Activated CD8-positive, alpha-beta memory T cell treated with anti-CD3 and anti-CD28 coated beads for 4 hours (primary cell): ENCODE measurements around the gene LRR1.
"Not testable (repeated sequence)": the region's sequence is repeated elsewhere in the genome, so short reads cannot be mapped to it uniquely, and the experiment has no call there.

ENCODE experiments used
- DNase-seq, 2 donors: peaks; one replicate each; pipeline ENCODE4 v3.0.0-alpha.2; 2020; ENCODE audit warnings: low read depth in 2 of 2

Gene LRR1

GRCh38 chr14:49598485-49599300 is at the start of gene LRR1:
TSS of gene LRR1 (plus strand) at chr14:49598940. CDS start at chr14:49599021, 81 bp downstream.
- peak; percentile 63 to 71 for DNase-seq

DNA sequence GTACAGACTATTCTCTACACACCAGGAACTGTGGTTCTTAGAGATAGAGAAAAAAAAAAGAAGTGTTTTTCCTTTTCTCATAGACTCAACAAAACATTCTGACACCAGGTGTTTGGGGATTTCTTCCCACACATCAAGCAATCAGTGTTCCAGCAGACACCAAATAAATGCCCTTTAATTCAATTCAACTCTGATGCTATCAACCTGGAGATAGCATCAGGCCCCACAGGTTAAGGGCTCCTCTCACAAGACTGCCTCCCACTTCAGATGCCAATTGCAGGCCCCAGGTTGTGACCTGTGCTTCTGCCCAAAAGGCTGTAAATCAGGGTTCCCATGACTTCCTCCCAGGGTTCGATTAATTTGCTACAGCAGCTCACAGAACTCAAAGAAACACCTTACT is 49.3 kb upstream of the LRR1 start:
- DNase-seq, result no peak

DNA sequence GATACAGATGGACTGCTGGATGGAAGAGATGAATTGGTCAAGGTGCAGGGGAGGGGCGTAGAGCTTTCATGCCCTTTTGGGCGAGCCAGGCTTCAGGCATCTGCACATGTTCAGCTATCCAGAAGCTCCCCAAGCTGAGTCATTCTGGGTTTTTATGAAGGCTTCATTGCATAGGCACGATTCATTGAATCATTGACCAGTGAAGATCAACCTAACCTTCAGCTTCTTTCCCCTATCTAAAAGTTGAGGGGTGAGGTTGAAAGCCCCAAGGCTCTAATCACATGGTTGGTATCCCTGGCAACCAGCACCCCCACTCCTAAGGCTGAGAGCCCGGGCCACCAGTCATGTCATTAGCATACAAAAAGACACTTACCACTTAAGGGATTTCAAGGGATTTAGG is 48.9 kb upstream of the LRR1 start:
- no peak for DNase-seq

DNA sequence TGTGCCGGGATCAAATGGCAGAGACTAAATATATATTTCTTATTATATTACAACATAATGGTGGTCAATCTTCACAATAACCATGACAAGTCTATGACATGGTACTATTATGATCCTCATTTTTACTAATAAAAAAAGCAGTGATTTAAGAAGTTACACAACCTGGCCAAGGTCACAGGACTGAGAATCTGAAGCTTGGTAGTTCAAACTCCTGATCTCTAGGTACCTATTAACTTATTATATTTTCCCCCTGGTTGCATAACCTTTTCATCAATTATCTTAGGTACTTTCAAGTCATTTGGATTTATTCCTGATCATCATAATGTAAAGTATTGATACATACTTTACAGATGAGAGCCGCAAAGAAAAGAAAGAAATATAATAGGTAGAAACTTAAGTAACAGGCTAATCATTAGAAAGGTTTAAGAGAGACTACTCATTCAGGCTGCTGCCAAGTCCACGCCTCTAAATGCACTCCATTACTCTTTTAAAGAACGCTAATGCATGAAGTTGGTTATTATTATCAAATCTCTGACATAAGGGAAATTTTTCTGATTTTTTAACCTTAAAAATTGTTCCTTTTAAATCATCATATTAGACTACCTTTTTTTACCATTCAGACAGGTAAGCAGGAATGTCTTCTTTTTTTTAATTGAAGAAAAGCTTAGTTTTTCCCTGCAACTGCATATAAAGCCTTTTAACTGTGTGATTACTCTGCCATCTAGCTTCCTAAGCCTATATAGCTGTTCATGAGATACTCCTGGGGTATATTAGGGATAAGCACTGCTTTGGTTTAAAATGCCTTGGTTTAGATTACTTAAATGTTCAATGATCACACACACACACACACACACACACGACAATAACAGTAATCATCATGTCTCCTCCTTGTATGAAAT is 48.2 kb upstream of the LRR1 start:
- DNase-seq, result no peak

- no peak for DNase-seq
These were observed 47.2 kb upstream of the LRR1 start for GRCh38 chr14:49551569-49551968.

DNA sequence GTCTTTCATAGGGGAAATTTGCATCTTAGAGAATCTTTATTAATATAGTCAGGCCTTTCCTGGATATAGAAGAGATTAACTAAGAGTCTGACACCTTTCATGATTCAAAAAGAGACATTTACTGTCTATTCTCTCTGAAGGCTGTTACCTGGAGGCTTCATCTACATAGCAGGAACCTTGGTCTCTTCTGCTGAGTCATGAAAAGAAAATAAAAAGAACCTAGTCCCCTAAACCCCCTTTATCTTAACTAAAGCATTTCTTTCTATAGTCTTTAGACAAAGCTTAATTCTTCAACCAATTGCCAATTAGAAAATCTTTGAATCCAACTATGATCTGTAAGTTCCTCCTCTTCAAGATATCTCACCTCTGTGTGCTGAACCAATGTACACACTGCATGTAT is 45.6 kb upstream of the LRR1 start:
- no peak for DNase-seq

DNA sequence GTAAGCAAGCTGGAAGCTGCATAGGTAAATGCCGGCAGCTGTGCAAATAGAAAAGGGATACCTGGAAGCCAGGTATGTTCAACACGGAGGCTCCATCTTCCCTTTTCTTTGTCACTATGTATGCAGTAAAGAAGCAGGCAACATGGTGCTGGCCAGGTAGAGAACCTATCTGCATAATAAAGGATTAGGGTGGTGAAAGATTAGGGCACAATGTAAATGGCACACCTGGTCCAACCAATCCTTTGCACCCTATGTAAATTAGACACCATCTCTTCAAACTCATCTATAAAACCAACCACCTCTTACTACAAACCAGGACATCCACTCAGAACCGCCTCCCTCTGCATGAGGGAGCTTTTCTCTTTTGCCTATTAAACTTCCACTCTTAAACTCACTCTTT is 44.8 kb upstream of the LRR1 start:
- DNase-seq, result no peak

GRCh38 chr14:49559979-49560768 is 38.6 kb upstream of the LRR1 start:
- no peak for DNase-seq

DNA sequence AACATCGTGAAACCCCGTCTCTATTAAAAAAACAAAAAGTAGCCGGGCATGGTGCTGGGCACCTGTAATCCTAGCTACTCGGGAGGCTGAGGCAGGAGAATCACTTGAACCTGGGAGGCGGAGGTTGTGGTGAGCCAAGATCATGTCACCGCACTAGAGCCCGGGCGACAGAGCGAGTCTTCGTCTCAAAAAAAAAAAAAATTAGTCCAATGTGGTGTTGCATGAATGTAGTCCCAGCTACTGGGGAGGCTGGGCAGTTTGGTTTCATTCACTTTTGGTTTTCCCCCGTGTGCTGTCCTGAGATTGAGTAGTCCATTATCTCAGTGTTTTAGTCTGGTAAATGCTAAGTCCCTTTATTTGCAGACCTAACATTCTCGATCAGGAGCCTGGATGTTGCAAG is 32.0 kb upstream of the LRR1 start:
- DNase-seq, result no peak

GRCh38 chr14:49569281-49569680 is 29.5 kb upstream of the LRR1 start:
- no peak for DNase-seq

DNA sequence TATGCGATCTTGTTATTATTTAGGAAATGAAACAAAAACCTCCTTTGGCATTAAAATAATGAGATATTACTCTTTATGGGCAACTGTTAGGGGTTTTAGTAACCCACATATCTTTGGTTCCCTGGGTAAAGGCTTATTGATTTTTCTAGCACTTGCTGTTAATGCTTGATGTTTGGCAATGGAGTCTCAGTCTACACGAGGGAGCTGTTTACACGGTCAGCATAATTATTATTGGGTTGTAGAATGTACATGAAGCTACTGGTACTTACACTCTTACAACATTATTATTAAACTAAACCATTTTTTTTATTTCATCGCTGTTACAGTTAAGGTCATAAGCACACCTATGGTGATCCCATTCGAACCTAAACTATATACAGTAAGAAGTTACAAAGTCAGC is 24.7 kb upstream of the LRR1 start:
- DNase-seq, result no peak

DNA sequence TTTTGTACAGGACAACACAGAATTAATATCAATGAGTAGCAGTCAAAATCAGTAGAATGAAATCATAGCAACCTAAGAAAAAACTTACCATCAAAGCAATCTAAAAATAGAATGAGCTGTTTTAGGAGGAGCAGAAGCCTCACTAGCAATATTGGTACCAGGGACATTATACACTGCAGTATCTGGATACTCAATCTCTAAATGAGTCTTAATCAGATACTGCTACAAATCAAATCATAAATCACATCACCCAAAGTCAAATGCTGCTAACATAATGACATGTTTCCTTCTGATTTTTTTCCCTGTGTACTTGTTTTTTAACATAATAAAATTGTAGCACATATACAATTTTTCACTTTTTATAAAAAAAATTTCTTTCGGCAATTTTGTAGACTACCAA is 20.6 kb upstream of the LRR1 start:
- DNase-seq, result no peak

GRCh38 chr14:49579841-49580240 is 18.9 kb upstream of the LRR1 start:
- no peak for DNase-seq

- DNase-seq, result no peak
These were observed 17.3 kb upstream of the LRR1 start for GRCh38 chr14:49581209-49582112.

DNA sequence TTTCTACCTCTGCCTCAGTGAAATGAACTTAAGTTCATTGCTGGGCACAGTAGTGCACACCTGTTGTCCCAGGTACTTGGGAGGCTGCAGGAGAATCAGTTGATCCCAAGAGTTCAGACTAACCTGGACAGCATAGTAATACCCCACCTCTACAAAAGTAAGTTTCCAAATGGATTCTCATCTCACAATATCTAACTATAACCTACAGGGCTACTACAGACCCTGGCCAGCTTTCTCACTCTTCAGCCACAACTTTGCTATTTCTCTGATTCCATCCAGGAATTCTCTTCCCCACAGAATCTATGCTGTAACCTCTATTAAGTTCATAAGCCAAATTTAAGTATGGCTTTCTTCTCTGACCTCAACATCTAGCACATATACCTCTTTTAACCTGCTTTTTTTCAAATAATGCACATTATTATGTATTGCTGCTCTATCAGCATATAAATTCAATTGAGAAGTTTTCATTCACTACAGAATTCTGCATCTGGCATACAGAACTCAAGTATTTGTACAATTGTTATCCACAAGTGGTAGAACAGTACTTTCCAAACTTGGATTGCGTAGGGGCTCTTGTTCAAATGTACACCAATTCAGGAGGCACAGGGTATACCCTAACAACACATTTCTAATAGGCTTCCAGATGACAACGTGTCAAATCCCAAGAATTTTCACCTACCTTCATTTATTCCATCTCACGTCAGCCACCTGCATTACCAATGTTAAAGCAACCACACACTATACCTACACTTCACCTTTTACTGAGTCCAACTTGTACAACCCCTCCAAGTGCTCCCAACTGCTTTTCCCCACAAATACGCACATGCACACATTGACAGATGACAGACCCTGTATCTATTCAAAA is 16.4 kb upstream of the LRR1 start:
- DNase-seq, result no peak

GRCh38 chr14:49583629-49584028 is 15.1 kb upstream of the LRR1 start:
- no peak for DNase-seq

DNA sequence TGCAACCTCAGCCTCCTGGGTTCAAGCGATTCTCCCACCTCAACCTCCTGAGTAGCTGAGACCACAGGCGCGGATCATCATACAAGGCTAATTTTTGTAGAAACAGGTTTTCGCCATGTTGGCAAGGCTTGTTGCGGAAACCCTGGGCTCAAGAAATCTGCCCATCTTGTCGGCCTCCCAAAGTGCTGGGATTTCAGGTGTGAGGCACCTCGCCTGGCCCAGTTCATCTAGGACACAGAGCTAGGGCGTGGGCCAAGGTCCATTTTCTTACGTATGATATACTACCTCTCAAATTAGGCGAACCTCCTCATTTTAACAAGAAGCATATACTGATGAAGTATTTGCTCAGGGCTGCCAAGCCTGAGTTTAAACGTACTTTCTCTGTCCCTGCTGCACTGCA is 14.7 kb upstream of the LRR1 start:
- no peak for DNase-seq

GRCh38 chr14:49584981-49585640 is 13.6 kb upstream of the LRR1 start:
- DNase-seq, result not testable (repeated sequence)
